NCI-H524 (cell line): Measurements from ENCODE around the gene RNF32.
"Not testable (repeated sequence)": the region's sequence is repeated elsewhere in the genome, so short reads cannot be mapped to it uniquely, and the experiment has no call there.

Source experiments
- DNase-seq, 2 experiments: peaks; one replicate each; lab custom pipeline; 2025; lab: John Stamatoyannopoulos, UW

RNF32 gene

DNA sequence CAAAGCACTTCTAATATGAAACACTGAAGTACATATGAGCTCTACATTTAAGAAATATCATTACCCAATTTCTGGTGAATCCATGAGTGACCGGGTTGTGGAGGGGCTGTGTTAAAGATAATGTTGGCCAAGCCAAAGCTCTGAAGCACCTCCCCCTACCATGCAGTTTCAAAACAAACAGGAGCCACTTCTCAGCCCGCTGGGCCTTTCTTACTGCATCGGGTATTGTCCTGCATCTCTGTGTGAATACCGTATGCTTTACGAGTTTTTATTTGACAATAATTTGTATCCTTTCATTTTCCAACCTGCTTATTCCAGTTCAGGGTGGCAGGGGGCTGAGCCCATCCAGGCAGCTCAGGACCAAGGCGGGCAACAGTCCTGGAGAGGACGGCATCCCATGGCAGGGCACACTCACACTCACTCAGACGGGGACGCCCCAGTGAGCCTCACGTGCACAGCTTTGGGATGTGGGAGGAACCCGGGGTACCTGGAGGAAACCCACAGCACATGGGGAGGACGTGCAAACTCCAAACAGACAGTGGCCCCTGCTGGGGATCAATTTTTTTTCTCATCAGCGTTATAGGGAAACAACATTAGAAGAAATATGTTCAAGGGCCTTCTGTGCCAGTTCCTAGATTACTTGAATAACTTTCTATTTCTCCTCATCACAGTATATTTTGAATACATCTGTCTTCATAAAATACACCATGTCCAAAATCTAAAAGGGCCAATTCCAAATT lies 1.9 kb downstream of the RNF32 start:
- no peak for DNase-seq

DNA sequence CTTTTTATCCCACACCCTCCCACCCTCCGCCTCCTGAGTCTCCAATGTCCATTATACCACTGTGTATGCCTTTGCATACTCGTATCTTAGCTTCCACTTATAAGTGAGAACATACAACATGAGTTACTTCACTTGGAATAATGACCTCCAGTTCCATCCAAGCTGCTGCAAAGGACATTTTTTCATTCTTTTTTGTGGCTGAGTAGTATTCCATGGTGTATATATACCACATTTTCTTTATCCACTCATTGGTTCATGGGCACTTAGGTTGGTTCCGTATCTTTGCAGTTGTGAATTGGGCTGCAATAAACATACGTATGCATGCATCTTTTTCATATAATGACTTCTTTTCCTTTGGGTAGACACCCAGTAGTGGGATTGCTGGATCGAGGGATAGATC lies 6.8 kb downstream of the RNF32 start:
- not testable (repeated sequence) for DNase-seq

DNA sequence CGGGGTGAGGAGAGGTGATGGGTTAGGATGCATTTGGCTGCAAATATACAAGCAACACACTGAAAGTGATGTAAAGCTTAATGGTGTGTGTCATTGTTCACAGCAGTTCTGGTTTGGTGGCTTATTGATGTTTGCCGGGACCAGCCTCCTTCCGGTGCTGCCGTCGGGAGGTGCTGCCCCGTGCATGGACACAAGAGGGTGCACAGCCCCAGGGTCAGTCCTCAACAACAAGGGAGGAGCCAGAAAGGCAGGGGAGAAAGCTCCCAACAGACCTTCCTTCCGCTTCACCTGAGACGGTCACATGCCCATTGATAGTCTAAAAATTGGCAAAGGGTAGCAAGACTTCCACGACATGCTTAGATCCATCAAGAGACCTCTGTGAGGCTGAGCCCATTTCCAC lies 9.5 kb downstream of the RNF32 start:
- peak in 1 of 2 experiments; percentile 11 for DNase-seq

GRCh38 chr7:156651474-156651873 lies 10.9 kb downstream of the RNF32 start:
- no peak for DNase-seq

- no peak for DNase-seq
Measured at GRCh38 chr7:156652886-156653568, 12.5 kb downstream of the RNF32 start.

GRCh38 chr7:156654511-156655234 lies 14.1 kb downstream of the RNF32 start:
- DNase-seq = no peak

DNA sequence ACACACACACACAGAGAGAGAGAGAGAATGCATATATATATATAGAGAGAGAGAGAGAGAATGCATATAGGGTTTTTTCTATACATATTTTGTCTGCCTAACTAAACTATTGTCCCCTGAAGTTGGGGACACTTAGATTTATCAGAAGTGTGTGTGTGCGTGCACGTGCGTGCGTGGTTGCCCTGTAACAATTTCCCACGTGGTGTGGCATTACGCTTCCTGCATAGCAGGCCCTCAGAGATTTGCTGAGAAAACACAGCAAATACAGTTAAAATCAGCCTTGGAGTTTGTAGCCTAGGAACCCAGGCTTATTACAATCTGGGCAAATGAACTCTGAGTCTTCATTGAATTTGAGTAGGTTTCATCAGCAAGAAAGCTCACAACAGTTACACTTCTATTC lies 14.7 kb downstream of the RNF32 start:
- no peak for DNase-seq

- DNase-seq = no peak
Measured at GRCh38 chr7:156655983-156656382, 15.4 kb downstream of the RNF32 start.

DNA sequence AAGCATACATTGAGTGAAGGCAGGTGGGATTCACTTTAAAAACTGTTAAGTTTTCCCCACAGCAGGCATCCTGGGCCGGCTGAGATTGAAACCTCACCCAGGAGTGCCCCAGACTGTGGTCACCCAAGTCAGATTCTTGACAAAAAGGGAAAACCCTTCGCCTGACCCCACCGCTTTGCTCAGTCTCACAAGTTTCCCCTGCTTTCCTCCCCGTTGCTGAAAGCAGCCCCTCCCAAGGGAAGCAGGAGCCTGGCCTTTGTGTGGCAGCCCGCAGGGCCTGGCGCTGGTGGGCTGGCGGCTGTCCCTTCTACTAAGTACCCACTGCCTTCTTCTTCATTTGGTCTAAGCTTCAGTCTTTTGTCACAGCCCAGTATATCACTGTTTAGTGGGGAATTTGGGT lies 16.0 kb downstream of the RNF32 start:
- no peak for DNase-seq

GRCh38 chr7:156657681-156658080 lies 17.1 kb downstream of the RNF32 start:
- DNase-seq = no peak

DNA sequence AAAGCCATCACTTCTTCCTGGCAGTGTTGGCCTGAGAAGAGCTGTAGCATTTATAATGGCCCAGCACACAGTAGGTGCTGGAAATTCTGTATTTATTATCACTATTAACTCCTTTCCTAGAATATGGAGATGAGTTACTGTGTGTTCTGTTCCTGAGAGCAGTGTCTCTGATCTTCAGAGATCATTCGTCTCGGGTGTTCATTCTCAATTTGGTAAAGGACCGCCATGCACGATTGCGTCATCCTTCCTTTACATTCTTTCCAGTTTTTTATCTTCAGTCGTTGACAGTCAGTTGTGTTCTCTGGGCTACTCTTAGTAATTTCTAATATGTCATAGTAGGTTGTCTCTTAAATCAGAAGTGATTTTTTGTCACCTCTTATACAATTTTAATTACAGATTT lies 18.6 kb downstream of the RNF32 start:
- DNase-seq = no peak

GRCh38 chr7:156659961-156660360 lies 19.4 kb downstream of the RNF32 start:
- DNase-seq = no peak

DNA sequence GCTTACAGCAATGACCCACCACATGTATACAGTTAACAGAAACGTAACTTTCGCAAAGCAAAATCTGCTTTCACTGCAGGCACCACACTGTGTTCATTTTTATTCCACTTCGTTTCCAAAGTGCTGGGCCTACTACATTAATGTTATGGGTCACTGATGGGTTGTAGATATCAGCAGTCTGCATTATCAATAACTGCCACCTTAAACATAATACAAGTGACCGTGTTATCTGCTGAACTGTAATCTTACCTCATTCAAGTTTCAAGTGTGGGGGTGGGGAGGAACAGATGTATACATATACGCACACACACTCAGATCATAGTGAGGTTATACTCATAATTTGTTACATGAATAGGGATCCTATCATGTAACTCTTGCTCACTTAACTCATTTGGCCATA lies 21.1 kb downstream of the RNF32 start:
- DNase-seq = no peak

- DNase-seq = no peak
Measured at GRCh38 chr7:156662277-156662676, 21.7 kb downstream of the RNF32 start.

DNA sequence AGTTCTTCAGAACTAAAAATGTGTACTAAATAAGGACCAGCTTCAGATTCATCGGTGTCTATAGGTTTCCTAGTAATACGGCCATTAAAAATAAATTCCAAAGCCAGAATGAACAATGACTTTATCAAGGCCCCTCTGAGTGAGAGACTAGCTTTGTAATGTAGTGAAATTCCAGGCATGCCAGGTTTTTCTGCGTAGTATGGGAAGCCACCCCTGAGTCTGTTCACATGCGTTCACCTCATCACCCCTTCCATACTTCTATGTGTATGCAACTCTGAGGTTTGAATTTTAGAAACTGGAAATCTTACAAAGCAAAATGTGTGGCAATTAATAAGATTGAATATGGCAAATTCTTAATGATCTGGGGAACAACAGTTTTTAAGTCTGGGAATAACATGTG lies 24.5 kb downstream of the RNF32 start:
- DNase-seq = no peak

GRCh38 chr7:156666368-156667109 lies 26.0 kb downstream of the RNF32 start:
- DNase-seq = no peak

DNA sequence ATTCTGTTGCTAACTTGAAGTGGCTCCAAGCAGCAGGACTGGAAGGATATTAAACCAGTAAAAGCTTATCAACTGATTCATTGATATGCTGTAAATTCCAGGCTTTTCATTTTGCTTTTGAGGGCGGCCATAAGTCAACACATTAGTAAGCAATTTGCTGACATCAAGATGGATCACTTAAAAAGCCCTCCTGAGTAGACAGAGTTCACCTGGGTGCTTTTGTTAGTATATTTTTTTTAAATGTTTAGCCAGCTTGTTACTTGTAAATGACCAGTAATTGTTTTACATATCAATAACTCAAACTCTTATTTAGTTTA lies 26.5 kb downstream of the RNF32 start:
- DNase-seq = no peak

- DNase-seq = no peak
Measured at GRCh38 chr7:156668130-156668741, 27.7 kb downstream of the RNF32 start.

GRCh38 chr7:156669035-156669828 lies 28.7 kb downstream of the RNF32 start:
- no peak for DNase-seq

GRCh38 chr7:156673454-156673853 lies 32.9 kb downstream of the RNF32 start:
- peak in 1 of 2 experiments; percentile 13 for DNase-seq

DNA sequence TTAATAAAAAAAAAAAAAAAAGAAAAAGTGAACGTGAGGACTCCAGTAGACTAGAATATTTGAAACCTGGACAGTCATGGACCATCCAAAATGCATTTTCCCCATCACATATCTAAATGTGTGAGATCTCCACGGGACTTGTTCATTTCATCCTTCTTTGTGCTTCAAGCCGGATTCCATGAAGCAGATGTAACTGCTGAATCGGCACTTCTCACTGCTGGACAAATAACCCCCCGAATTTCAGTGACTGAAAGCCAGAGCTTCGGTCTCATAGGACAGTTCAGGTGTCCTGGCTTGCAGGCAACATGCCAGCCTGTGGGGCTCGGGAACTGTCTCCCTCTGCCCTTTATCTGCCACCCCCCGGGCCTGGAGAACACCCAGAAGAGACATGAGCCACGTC lies 33.3 kb downstream of the RNF32 start:
- no peak for DNase-seq
